Measurements from ENCODE around the gene SMC2.

SMC2 gene

GRCh38 chr9:104075801-104076753, 18.0 kb upstream of the SMC2 start:
- Histone ChIP-seq H3K4me1 (ENCODE audit: control insufficient read depth, insufficient read depth, low read length) (no peaks in the 10 kb centered on the region), H3K36me3 (ENCODE audit: control insufficient read depth in 2 of 2, insufficient read depth in 1 of 2, low read length in 2 of 2) (no peaks in the 10 kb centered on the region), H3K4me3 (ENCODE audit: low read depth, low read length) (no peak overlapping the region), H3K9me3 (ENCODE audit: control insufficient read depth, insufficient read depth, low read depth, low read length) (no peaks in the 10 kb centered on the region; the same call in 1 of the 2 replicates), H3K27ac (ENCODE audit: extremely low read depth, low read depth, low read length) (no peak overlapping the region)
- CTCF ChIA-PET, result interaction anchor here (0.7 kb wide), 1 partner anchor 90 kb away, joined by 4 read pairs; no protein-coding TSS in a partner anchor
- no peak for TF ChIP-seq ZNF670 (tag by site-specific recombination; IDR thresholded peaks at IDR 0.05; ENCODE audit: low read depth)
- no peak for TF ChIP-seq ZNF626 (tag by site-specific recombination; IDR thresholded peaks at IDR 0.05)
- no peak for TF ChIP-seq ZNF280C (tag by site-specific recombination; IDR thresholded peaks at IDR 0.05)
- no peak for TF ChIP-seq PRDM1 (tag by site-specific recombination; IDR thresholded peaks at IDR 0.05)
- TF ChIP-seq ZNF558 (tag by site-specific recombination; IDR thresholded peaks at IDR 0.05), result no peak
- POLR2A ChIA-PET, result interaction anchor here (0.7 to 1.2 kb wide), 2 partner anchors 17 to 22 kb away, joined by 3 to 6 read pairs; partner anchors contain the start of gene SMC2

GRCh38 chr9:104078596-104078995, 15.5 kb upstream of the SMC2 start:
- no peaks in the 10 kb centered on the region for H3K4me1 ChIP-seq (ENCODE audit: control insufficient read depth, insufficient read depth, low read length)
- TF ChIP-seq RBAK (tag by site-specific recombination; IDR thresholded peaks at IDR 0.05), result no peak
- no peak for TF ChIP-seq GLIS2 (tag by site-specific recombination; IDR thresholded peaks at IDR 0.05)
- TF ChIP-seq ZBTB8A (tag by site-specific recombination; IDR thresholded peaks at IDR 0.05), result no peak
- TF ChIP-seq ZNF433 (tag by site-specific recombination; IDR thresholded peaks at IDR 0.05; ENCODE audit: low read depth), result no peak
- no peak for TF ChIP-seq OVOL3 (tag by site-specific recombination; IDR thresholded peaks at IDR 0.05)
- TF ChIP-seq ZNF362 (tag by site-specific recombination; IDR thresholded peaks at IDR 0.05), result no peak

GRCh38 chr9:104080983-104081382, 13.1 kb upstream of the SMC2 start:
- Histone ChIP-seq H3K4me1 (ENCODE audit: control insufficient read depth, insufficient read depth, low read length) (no peaks in the 10 kb centered on the region), H3K27ac (ENCODE audit: extremely low read depth, low read depth, low read length) (no peak overlapping the region), H3K36me3 (ENCODE audit: control insufficient read depth in 2 of 2, insufficient read depth in 1 of 2, low read length in 2 of 2) (no peaks in the 10 kb centered on the region), H3K9me3 (ENCODE audit: control insufficient read depth, insufficient read depth, low read depth, low read length) (no peaks in the 10 kb centered on the region), H3K4me3 (ENCODE audit: low read depth, low read length) (no peak overlapping the region)
- TF ChIP-seq ZNF114 (tag by site-specific recombination; IDR thresholded peaks at IDR 0.05), result no peak
- TF ChIP-seq ZNF223 (tag by site-specific recombination; IDR thresholded peaks at IDR 0.05), result no peak
- no peak for TF ChIP-seq ZBTB48 (tag by site-specific recombination; IDR thresholded peaks at IDR 0.05)
- TF ChIP-seq ZBTB7A (tag by site-specific recombination; IDR thresholded peaks at IDR 0.05; ENCODE audit: low read depth), result no peak
- no peak for TF ChIP-seq ZFHX2 (tag by site-specific recombination; conservative IDR thresholded peaks at IDR 0.05)
- TF ChIP-seq ZNF184 (tag by site-specific recombination; IDR thresholded peaks at IDR 0.05), result no peak
- TF ChIP-seq KLF7 (tag by site-specific recombination; IDR thresholded peaks at IDR 0.05; ENCODE audit: borderline replicate concordance), result no peak
- no peak for TF ChIP-seq ZNF10 (tag by site-specific recombination; IDR thresholded peaks at IDR 0.05)
- no peak for TF ChIP-seq TCF7L2 (IDR thresholded peaks at IDR 0.05; ENCODE audit: borderline replicate concordance, low read depth, low read length)
- no peak for TF ChIP-seq ZNF530 (tag by site-specific recombination; IDR thresholded peaks at IDR 0.05; ENCODE audit: low read depth)
- POLR2A ChIA-PET, result interaction anchor here (0.6 kb wide), 1 partner anchor 10 kb away, joined by 3 read pairs; no protein-coding TSS in a partner anchor
- CTCF ChIA-PET, result no interaction called here

More at GRCh38 chr9:104078596-104078995, 15.5 kb upstream of the SMC2 start:
- H3K9me3 ChIP-seq (ENCODE audit: control insufficient read depth, insufficient read depth, low read depth, low read length), result no peaks in the 10 kb centered on the region
- H3K36me3 ChIP-seq (ENCODE audit: control insufficient read depth in 2 of 2, insufficient read depth in 1 of 2, low read length in 2 of 2), result no peaks in the 10 kb centered on the region
- no peak overlapping the region for H3K4me3 ChIP-seq (ENCODE audit: low read depth, low read length)
- H3K27ac ChIP-seq (ENCODE audit: extremely low read depth, low read depth, low read length), result no peak overlapping the region
- ChIA-PET CTCF (no interaction called here), POLR2A (no interaction called here)
